ENCODE measurements around the gene STRADA.
"Not testable (repeated sequence)": the region's sequence is repeated elsewhere in the genome, so short reads cannot be mapped to it uniquely, and the experiment has no call there.

The STRADA gene

GRCh38 chr17:63722403-63722802 is 19.2 kb downstream of the STRADA start:
- Mint-ChIP-seq H3K9me3 (no peaks in the 10 kb centered on the region), H3K27ac (no peak overlapping the region), H3K27me3 (ENCODE audit: low read depth, poor library complexity) (peaks cover 8% of the 10 kb centered on the region), H3K4me3 (no peak overlapping the region), H3K4me1 (no peaks in the 10 kb centered on the region), H3K36me3 (ENCODE audit: low read depth) (peaks cover 22% of the 10 kb centered on the region)
- DNase-seq = no peak
- no peak for TF ChIP-seq CTCF (IDR thresholded peaks at IDR 0.05)

GRCh38 chr17:63720194-63720593 is 21.4 kb downstream of the STRADA start:
- H3K4me1 Mint-ChIP-seq; H3K27ac Mint-ChIP-seq; H3K4me3 Mint-ChIP-seq; H3K27me3 Mint-ChIP-seq (ENCODE audit: low read depth, poor library complexity); H3K9me3 Mint-ChIP-seq; DNase-seq: not testable (repeated sequence)
- H3K36me3 Mint-ChIP-seq (ENCODE audit: low read depth) = peaks cover 12% of the 10 kb centered on the region

GRCh38 chr17:63718988-63719387 is 22.6 kb downstream of the STRADA start:
- Mint-ChIP-seq H3K36me3 (ENCODE audit: low read depth) (peaks cover 4% of the 10 kb centered on the region), H3K4me1 (peaks cover 15% of the 10 kb centered on the region), H3K4me3 (no peak overlapping the region), H3K9me3 (no peaks in the 10 kb centered on the region), H3K27me3 (ENCODE audit: low read depth, poor library complexity) (peaks cover 3% of the 10 kb centered on the region), H3K27ac (no peak overlapping the region)
- no peak for TF ChIP-seq CTCF (IDR thresholded peaks at IDR 0.05)
- DNase-seq = no peak

- H3K27me3 Mint-ChIP-seq (ENCODE audit: low read depth, poor library complexity) = peaks cover 5% of the 10 kb centered on the region
- no peak overlapping the region for H3K4me3 Mint-ChIP-seq
- H3K27ac Mint-ChIP-seq = no peak overlapping the region
- H3K36me3 Mint-ChIP-seq (ENCODE audit: low read depth) = peaks cover 15% of the 10 kb centered on the region
- no peak for TF ChIP-seq CTCF (IDR thresholded peaks at IDR 0.05)
- H3K9me3 Mint-ChIP-seq = no peaks in the 10 kb centered on the region
- peaks cover 23% of the 10 kb centered on the region for H3K4me1 Mint-ChIP-seq
- no peak for DNase-seq
Observed at GRCh38 chr17:63716426-63716825, 25.2 kb downstream of the STRADA start.

GRCh38 chr17:63714550-63715277 is 26.9 kb downstream of the STRADA start:
- TF ChIP-seq CTCF (IDR thresholded peaks at IDR 0.05) = no peak
- Mint-ChIP-seq H3K27ac (peak overlapping the region; percentile 83), H3K4me3 (no peak overlapping the region), H3K27me3 (ENCODE audit: low read depth, poor library complexity) (peaks cover 2% of the 10 kb centered on the region), H3K36me3 (ENCODE audit: low read depth) (peaks cover 16% of the 10 kb centered on the region), H3K4me1 (peaks cover 23% of the 10 kb centered on the region), H3K9me3 (no peaks in the 10 kb centered on the region)
- no peak for DNase-seq

- H3K4me3 Mint-ChIP-seq = no peak overlapping the region
- DNase-seq = no peak
- no peak for TF ChIP-seq CTCF (IDR thresholded peaks at IDR 0.05)
- peaks cover 30% of the 10 kb centered on the region for H3K36me3 Mint-ChIP-seq (ENCODE audit: low read depth)
- H3K4me1 Mint-ChIP-seq = peaks cover 19% of the 10 kb centered on the region
- H3K9me3 Mint-ChIP-seq = no peaks in the 10 kb centered on the region
- peaks cover 2% of the 10 kb centered on the region for H3K27me3 Mint-ChIP-seq (ENCODE audit: low read depth, poor library complexity)
- H3K27ac Mint-ChIP-seq = no peak overlapping the region
Observed at GRCh38 chr17:63709110-63709509, 32.5 kb downstream of the STRADA start.

Data from nephron progenitor cell (in vitro differentiated cells).